Adrenal gland (tissue), 12 donors: Measurements from ENCODE around the gene SERPINF2. TPM values are rescaled to one million over a fixed set of nuclear protein-coding genes. Genes with fewer than 3 reads are reported as not detected.
A peak's percentile ranks its signal among the peaks of the same experiment; 100 is the strongest.

ENCODE experiments used
- DNase-seq, 7 donors: peaks; one replicate each; pipeline ENCODE4 v3.0.0-alpha.2; 2019 to 2020
- H3K27ac ChIP-seq, 5 donors: fragments of 200-600 bp; sonication (generic) in 4 of 5; 1 replicate in 3 of 5; 2 replicates in 2 of 5; pipeline versions ENCODE4 v1.5.1 to v1.8.0; 2016 to 2020; ENCODE audit warnings: mild to moderate bottlenecking in 1 of 5
- H3K27me3 ChIP-seq: fragments of 200-600 bp; 2 replicates; pipeline ENCODE4 v1.8.0; 2021
- H3K36me3 ChIP-seq, 2 donors: fragments of 200-600 bp; replicated peaks in 1 of 2; 1 replicate in 1 of 2; 2 replicates in 1 of 2; pipeline versions ENCODE4 v1.5.1 to v1.8.0; 2018 to 2022
- H3K4me1 ChIP-seq, 2 donors: fragments of 200-600 bp; replicated peaks in 1 of 2; 1 replicate in 1 of 2; 2 replicates in 1 of 2; pipeline versions ENCODE4 v1.5.1 to v1.8.0; 2018 to 2021
- H3K4me3 ChIP-seq, 4 donors: fragments of 200-600 bp; sonication (generic) in 3 of 4; one replicate each; pipeline ENCODE4 v1.5.1; 2016 to 2018
- H3K9me3 ChIP-seq, 3 donors: fragments of 200-600 bp; sonication (generic) in 1 of 3; replicated peaks in 1 of 3; 1 replicate in 2 of 3; 2 replicates in 1 of 3; pipeline versions ENCODE4 v1.5.1 to v1.8.0; 2016 to 2021
- CTCF ChIP-seq, 6 experiments: fragments of 450-650 bp in 4 of 6; fragments of 200-600 bp in 2 of 6; sonication (generic) in 1 of 6; IDR thresholded peaks; 1 replicate in 5 of 6; 2 replicates in 1 of 6; pipeline versions ENCODE4 v1.5.1 to v1.8.0; 2016 to 2021; ENCODE audit warnings: antibody characterized with exemption in 6 of 6, mild to moderate bottlenecking in 2 of 6, moderate library complexity in 1 of 6
- POLR2A ChIP-seq, 2 donors: fragments of 450-650 bp; IDR thresholded peaks; one replicate each; pipeline ENCODE4 v1.6.1; 2017; ENCODE audit warnings: antibody characterized with exemption in 2 of 2, mild to moderate bottlenecking in 2 of 2, moderate library complexity in 1 of 2
- WGBS, 4 donors: extraction: QIAGEN DNeasy Blood & Tissue Kit in 2 of 4; methylation state at CpG; one replicate each; pipeline versions ENCODE4 v1.1.5 to v1.1.7; 2013 to 2017; 5-methylcytosine and 5-hydroxymethylcytosine counted together
- intact Hi-C, 2 donors: fragments of 100-400 bp; cut with DNase I; formaldehyde crosslinking; loops; one replicate each; pipeline versions ENCODE4 v1.14.1 to v1.15.0; 2022 to 2023
- polyA plus RNA-seq, 3 donors: library from polyadenylated mRNA; stranded (reverse); fragments of 200-250 nt in 2 of 3; fragments of 350-450 nt in 1 of 3; fragmentation: Illumina TruSeq in 1 of 3; extraction: RNeasy Lipid Tissue Mini Kit (QIAGEN cat#74804) in 1 of 3; gene quantifications; one replicate each; pipeline ENCODE4 v1.2.3, GENCODE V29; 2013 to 2014
- total RNA-seq, 9 donors: library from RNA; depleted of rRNA in 4 of 9; stranded (reverse); fragments of >200 nt in 4 of 9; fragments of 120-200 nt in 1 of 9; fragmentation: NEBNext Ultra II Directional in 1 of 9; extraction: Animal tissue kit (Norgen Biotek cat#: 25700) in 1 of 9; gene quantifications; one replicate each; pipeline versions ENCODE4 v1.1.0 to v1.2.4, GENCODE V29; 2013 to 2023
- donor health status: healthy with polysubstance abuse.
- donor health status: Bipolar disorder and iron deficiency.
- donor health status: DM: yes; HTN: yes; CAD: no.
- donor health status: DM: no; HTN: no; CAD: no.
- donor health status: DM: no; HTN: no; CAD: no.
- donor health status: DM: yes; HTN: yes; CAD: no.

Gene SERPINF2
- total and polyA plus RNA-seq, 12 donors, result 0.59 to 6.4 (median 2.4) TPM

DNA sequence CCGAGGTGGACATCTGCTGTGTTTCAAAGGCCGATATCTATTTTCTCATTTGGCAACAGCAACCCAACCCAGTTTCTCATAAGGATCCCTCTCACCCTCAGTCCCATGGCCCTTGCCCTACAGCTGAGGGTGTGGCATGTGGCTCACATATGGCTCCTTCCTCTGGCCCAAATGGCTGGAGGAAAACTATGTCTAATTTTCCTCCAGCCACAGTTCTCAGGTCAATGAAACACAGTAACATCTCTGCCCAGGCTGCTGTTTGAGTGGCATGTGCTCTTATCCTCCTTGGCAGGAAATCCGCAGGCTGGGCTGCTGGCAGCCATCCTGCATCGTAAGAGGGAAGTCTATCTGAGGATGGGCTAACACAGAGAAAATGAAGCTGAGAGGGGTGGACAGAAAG, 43.3 kb downstream of the SERPINF2 start:
- Histone ChIP-seq H3K27ac (peak overlapping the region in 4 of 5 donors; percentile 60 to 92 (median 88)), H3K4me1 (peaks cover 25 to 55% of the 10 kb centered on the region in 2 donors), H3K4me3 (no peak overlapping the region), H3K36me3 (peaks cover 0 to 3% of the 10 kb centered on the region in 2 donors), H3K9me3 (no peaks in the 10 kb centered on the region), H3K27me3 (no peaks in the 10 kb centered on the region)
- TF ChIP-seq POLR2A (IDR thresholded peaks at IDR 0.05) (no peak), CTCF (IDR thresholded peaks at IDR 0.05) (no peak)
- intact Hi-C loops, result no loop called here
- 68 to 79% (median 73%) methylated on average over 4 of the region's 4 CpGs for WGBS, 4 donors
- peak in 2 of 7 donors; percentile 41 to 53 for DNase-seq

GRCh38 chr17:1786708-1787107, 44.0 kb downstream of the SERPINF2 start:
- Histone ChIP-seq H3K9me3 (no peaks in the 10 kb centered on the region), H3K4me1 (peaks cover 25 to 55% of the 10 kb centered on the region in 2 donors), H3K27me3 (no peaks in the 10 kb centered on the region), H3K4me3 (no peak overlapping the region), H3K36me3 (no peaks in the 10 kb centered on the region), H3K27ac (peak overlapping the region in 4 of 5 donors; percentile 60 to 92 (median 88))
- TF ChIP-seq CTCF (IDR thresholded peaks at IDR 0.05) (no peak), POLR2A (IDR thresholded peaks at IDR 0.05) (no peak)
- intact Hi-C loops, result no loop called here
- peak in 1 of 7 donors; percentile 20 for DNase-seq
- WGBS, 4 donors, result 69 to 87% (median 78%) methylated on average over 6 to 7 of the region's 7 CpGs

DNA sequence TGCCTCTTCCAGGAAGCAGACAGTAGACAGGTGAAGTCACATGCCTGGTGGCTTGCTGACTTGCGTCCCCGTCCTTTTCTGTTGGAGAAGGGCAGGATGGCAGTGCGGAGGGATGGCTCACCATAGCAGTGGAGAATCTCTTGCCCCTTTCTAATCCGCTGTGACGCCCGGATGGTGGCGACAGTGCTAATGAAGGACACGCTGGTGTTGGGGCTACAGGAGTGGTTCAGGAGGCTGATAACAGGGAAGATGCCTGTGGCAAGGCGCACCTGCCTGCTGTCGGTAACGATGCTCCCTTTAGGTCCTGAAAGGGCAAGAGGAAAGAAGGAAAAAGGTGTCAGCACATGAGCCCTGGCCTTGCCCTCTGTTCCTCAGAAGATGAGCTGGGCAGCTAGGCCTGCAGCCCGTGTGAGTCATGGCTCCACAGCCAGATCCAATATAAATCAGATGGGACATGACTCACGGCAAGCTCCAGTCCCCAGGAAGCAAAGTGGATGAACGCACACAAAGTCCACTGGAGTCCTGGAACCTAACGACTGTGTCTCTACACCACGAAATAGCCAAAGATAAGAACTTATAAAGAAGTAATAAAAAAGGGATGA, 44.7 kb downstream of the SERPINF2 start:
- intact Hi-C loops, result no loop called here
- H3K9me3 ChIP-seq, result no peaks in the 10 kb centered on the region
- peak; percentile 85 to 97 (median 94) for DNase-seq
- H3K36me3 ChIP-seq, result no peaks in the 10 kb centered on the region
- peak overlapping the region; percentile 60 to 92 (median 86) for H3K27ac ChIP-seq
- no peak overlapping the region for H3K4me3 ChIP-seq
- WGBS, 4 donors, result 38 to 52% (median 46%) methylated on average over 14 to 16 of the region's 16 CpGs
- TF ChIP-seq CTCF (IDR thresholded peaks at IDR 0.05), result no peak
- peak; percentile 22 to 92 for TF ChIP-seq POLR2A (IDR thresholded peaks at IDR 0.05)
- H3K27me3 ChIP-seq, result no peaks in the 10 kb centered on the region
- peaks cover 25 to 55% of the 10 kb centered on the region in 2 donors for H3K4me1 ChIP-seq

DNA sequence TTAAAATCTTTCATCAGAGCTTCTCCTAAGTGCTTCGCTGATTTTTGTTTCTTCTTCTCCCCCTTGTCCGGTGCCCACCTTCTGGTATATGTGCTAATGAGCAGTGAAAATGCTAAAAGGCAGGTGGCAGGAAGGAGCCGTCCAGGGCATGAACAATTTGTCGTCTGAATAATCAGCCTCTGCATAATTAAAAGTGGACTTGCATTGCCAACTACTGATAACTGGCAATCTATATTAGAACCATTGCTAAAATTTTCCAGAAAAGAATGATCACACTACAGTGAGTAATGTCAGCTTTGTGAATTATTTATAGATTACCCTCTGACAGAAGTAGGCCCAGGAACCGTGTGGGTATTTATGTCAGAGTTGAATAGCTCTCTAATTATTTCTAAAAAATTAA, 47.3 kb downstream of the SERPINF2 start:
- H3K27ac ChIP-seq, result peak overlapping the region; percentile 21 to 81 (median 42)
- H3K4me3 ChIP-seq, result no peak overlapping the region
- no peaks in the 10 kb centered on the region for H3K36me3 ChIP-seq
- no peak for DNase-seq
- intact Hi-C loops, result no loop called here
- TF ChIP-seq CTCF (IDR thresholded peaks at IDR 0.05), result no peak
- no peak for TF ChIP-seq POLR2A (IDR thresholded peaks at IDR 0.05)
- no peaks in the 10 kb centered on the region for H3K9me3 ChIP-seq
- WGBS, 4 donors, result 49 to 62% (median 55%) methylated on average over 5 of the region's 5 CpGs
- peaks cover 14 to 42% of the 10 kb centered on the region in 2 donors for H3K4me1 ChIP-seq
- no peaks in the 10 kb centered on the region for H3K27me3 ChIP-seq
